Inflammatory macrophage treated with lipopolysaccharide for 1 hour (primary cell): ENCODE data around the gene LLGL2.
"Not testable (repeated sequence)": the region's sequence is repeated elsewhere in the genome, so short reads cannot be mapped to it uniquely, and the experiment has no call there.

Source experiments
- DNase-seq, 2 donors: peaks; one replicate each; pipeline ENCODE4 v3.0.0-alpha.2; 2020 to 2022

The LLGL2 gene, protein sequence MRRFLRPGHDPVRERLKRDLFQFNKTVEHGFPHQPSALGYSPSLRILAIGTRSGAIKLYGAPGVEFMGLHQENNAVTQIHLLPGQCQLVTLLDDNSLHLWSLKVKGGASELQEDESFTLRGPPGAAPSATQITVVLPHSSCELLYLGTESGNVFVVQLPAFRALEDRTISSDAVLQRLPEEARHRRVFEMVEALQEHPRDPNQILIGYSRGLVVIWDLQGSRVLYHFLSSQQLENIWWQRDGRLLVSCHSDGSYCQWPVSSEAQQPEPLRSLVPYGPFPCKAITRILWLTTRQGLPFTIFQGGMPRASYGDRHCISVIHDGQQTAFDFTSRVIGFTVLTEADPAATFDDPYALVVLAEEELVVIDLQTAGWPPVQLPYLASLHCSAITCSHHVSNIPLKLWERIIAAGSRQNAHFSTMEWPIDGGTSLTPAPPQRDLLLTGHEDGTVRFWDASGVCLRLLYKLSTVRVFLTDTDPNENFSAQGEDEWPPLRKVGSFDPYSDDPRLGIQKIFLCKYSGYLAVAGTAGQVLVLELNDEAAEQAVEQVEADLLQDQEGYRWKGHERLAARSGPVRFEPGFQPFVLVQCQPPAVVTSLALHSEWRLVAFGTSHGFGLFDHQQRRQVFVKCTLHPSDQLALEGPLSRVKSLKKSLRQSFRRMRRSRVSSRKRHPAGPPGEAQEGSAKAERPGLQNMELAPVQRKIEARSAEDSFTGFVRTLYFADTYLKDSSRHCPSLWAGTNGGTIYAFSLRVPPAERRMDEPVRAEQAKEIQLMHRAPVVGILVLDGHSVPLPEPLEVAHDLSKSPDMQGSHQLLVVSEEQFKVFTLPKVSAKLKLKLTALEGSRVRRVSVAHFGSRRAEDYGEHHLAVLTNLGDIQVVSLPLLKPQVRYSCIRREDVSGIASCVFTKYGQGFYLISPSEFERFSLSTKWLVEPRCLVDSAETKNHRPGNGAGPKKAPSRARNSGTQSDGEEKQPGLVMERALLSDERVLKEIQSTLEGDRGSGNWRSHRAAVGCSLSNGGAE

DNA sequence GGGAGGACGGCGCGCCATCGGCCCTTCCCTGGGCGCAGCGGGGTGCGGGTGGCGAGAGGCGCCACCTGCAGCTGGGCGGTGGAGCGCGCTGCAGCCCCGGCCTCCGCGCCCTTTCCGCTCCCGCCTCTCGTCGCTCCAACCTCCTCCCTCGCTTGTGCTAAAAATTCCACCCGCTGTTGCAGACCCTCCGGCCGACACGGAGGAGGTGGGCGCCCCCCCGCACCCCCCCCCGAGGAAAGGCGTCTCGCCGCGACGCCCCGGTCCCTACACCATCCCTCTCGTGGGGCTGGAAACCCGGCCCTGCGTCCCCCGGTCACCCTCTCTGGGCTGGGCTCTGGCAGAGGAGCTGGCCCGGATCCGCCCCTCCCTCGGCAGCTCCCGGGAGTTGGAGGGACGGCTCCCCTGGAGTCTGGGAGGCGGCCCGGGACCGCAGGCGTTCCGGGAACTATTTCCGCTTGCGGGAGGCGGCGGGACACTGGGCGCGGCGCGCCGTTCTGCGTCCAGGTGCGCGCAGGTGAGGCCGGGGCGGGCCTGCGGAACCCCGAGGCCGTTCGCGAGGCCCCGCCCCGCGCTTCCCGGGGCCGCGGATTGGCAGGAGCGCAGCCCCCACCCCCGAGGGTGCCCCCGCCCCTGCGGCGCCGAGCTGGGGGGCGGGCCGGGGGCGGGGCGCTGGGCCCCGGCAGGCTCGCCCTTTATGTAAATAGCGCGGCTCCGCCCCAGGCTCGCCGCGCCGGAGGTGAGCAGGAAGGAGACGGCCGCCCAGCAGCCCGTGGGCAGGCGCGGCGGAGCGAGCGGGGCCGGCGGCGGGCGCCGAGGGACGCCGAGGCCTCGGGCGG lies at the start of gene LLGL2:
Gene LLGL2 (plus strand): TSS at position 728 of the 836 bp plus-strand sequence. CDS start 17,730 bp downstream, outside the sequence.
- peak; percentile 58 to 73 for DNase-seq

DNA sequence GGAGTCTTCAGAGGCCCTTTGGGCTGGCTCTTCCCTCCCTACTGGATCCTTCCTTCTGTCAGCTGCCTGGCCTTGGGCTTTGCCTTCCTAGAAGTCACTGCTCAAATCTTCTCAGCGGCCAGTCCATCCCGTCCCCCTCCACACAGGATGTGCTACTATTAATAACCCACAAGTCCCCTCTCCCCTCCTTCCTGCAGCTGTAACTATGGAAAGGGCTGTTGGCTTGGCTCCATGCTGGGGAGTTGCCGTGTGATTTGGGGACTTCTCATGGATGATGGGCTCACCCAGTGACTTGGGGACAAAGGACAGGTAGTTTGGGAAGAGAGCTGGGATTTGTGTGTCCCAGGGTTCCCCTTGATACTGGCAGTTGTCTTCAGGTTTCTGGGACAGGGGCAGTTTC lies 49.6 kb upstream of the LLGL2 start:
- DNase-seq: no peak

DNA sequence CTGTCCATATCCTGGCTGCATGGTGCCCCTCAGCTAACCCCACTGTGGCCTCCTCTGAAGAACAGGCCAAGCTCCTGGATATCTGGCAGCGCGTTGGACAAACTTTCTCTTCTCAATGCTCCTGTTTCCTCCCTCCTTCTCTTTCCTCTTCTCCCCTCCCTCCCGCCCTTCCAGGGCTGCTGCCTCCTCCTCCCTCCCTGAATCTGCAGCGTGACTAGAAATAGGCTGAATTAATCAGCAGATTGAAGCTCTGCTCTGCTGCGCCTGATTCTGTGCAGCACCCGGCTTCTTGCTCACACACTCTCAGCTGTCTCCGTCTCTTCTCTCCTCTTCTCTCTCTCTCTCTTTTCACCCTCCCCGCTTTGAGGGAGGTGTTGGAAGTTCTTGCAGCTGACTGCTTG lies 49.2 kb upstream of the LLGL2 start:
- no peak for DNase-seq

DNA sequence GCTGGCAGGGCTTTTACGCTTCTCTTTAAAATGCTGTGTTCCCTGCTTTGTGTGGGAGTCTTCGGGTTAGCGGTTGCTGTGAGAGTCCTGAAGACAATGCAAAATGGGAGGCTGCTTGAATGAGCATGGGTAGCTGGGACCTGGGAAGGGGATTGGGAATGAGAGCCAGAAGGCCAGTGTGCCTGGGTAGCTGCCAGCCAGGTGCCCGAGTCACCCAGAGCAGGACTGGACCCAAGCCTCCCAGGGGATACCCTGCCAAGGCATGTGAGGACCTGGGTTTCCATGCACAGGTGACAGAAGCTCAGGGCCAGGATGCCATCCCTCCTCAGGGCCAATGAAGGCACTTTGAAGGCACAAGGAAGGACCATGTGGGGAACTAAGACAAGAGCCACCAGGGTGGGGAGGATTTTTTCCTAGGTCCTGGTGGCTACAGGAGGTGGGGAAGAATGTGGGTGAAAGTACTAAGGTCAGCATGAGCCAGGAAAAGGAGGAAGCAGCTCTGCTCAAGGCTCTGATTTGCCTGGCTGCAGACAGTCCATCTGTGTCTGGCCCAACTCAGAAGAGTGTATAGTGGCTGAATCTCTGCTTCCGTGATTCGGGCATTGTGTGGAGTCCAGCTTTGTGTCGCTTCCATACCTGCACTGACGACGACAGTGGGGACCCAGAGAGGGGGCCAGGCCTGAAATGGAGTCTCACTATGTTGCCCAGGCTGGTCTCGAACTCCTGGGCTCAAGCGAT lies 48.6 kb upstream of the LLGL2 start:
- DNase-seq: no peak

DNA sequence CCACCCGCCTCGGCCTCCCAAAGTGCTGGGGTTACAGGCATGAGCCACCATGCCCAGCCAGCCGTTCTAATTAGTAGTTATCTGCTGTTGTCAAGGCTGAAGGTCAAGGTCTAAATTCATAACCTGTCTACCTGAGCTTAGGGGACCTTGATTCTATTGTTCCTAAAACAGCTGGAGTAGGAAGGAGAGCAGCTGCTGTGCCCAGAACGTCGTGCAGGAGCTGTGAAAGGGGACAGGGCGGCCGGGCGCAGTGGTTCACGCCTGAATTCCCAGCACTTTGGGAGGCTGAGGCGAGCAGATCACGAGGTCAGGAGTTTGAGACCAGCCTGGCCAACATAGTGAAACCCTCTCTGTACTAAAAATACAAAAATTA lies 48.0 kb upstream of the LLGL2 start:
- DNase-seq: not testable (repeated sequence)

DNA sequence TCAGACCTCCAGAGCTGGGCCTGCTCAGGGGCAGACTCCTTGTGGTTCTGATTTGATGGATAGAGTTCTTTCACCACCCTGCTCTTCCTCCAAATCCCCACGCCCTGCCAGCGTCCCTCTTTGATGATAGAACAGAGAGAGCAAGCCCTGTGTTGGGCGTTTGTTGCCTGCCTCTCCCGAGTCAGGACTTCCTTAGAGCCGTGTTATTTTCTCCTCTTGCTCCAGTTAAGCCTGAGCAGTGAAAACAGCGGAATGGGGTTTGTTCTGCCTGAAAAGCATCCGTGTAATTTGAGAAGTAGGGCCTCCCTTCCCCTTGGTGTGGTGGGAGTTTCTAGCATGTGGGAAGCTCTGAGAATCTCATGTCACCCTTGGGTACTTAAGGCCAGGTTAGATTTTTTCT lies 47.0 kb upstream of the LLGL2 start:
- no peak for DNase-seq

DNA sequence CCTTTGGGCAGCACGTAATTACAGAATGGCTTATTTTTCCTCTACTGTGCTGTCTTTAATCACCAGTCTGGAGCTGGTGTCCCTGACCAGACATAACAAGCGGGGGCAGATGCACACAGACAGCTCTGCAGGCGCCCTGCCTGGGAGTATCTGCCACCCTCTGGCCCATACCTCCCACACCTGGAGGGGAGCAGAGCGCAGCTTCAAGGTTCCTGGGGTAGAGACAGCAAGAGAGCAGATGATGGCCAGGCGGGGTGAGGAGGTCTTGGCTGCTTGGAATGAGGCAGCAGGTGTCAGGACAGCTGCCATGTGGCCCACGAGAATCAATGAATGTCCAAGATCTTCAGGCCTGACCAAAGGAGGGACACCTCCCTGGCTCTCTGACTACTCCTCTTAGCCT lies 45.2 kb upstream of the LLGL2 start:
- no peak for DNase-seq

DNA sequence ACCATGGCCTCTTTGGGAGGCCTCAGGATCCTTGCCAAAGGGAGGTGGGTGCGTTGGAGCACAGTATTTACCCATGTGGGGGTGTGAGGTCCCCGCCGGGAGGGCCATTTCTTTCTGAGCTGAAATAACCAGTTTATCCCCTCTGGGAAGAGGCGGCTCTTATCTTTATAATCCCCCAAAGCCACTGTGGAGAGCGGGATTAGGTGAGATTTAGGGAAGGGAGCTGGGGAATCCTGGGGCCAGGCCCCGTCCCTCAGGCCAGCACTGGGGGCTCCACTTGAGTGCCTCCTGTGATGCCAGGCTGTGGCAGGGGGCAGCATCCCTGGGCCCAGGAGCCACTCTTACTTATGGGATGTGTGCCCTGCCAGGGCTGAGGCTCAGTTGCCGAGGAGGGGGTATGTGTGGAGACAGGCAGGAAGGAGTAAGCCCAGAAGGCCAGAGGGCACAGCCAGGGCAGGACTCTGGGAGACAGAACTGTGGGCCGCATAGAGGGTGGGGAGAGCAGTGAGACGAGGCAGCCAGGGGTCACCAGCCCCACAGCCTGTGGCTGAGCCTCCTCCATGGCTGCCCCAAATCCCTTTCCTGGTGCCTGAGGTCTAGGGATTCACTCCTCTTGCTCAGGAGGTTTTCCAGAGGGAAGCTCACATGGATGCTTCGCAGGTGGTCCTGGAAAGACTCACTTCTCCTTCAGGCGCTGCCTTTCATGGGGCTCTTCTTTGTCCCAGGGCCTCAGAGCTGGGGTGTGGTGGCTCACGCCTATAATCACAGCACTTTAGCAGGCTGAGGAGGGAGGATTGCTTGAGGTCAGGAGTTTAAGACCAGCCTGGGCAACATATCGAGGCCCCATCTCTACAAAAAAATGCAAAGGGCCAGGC lies 44.1 kb upstream of the LLGL2 start:
- DNase-seq: no peak

DNA sequence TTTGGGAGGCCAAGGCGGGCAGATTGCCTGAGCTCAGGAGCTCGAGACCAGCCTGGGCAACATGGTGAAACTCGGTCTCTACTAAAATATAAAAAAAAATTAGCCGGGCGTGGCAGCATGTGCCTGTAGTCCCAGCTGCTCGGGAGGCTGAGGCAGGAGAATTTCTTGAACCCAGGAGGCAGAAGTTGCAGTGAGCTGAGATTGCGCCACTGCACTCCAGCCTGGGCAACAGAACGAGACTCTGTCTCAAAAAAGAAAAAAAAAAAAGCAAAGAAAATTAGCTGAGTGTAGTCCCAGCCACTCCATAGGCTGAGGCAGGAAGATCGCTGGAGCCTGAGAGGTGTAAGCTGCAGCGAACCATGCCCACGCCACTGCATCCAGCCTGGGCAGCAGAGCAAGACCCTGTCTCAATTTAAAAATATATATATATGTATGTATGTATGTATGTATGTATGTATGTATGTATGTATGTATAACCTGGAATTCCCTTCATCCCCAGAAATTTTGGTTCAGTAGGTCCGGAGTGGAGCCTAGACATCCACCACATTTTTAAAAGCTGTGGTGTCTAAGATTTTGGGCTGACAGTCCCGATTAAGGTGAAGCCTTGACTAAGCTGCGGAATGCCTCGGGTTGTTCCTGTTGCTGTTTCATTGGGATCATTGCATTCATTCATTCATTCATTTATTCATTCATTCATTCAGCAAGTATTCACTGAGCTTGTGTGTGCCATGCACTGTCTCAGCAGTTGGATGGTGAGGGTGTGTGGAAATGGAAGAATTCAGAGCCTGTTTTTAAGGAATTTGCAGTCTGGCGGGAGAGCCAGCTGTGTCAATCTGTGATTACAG lies 43.2 kb upstream of the LLGL2 start:
- DNase-seq: no peak

DNA sequence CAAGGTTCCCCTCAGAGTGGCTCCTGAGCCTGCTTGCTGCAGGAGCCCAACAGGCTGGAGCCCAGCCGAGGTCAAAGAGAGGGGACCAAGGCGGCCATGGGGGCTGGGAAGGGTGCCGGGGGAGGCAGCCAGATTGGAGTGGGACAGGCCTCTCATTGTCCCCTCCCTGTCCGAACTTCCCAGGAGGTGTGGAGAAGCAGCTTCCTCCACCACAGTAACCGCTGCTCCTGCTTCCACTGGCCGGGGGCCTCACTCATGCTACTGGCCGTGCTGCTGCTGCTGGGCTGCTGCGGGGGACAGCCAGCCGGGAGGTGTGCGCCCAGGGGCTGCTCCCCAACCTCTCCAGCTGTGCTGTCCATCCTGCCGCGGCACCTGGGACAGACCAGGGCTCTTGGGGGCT lies 39.8 kb upstream of the LLGL2 start:
- DNase-seq: no peak

DNA sequence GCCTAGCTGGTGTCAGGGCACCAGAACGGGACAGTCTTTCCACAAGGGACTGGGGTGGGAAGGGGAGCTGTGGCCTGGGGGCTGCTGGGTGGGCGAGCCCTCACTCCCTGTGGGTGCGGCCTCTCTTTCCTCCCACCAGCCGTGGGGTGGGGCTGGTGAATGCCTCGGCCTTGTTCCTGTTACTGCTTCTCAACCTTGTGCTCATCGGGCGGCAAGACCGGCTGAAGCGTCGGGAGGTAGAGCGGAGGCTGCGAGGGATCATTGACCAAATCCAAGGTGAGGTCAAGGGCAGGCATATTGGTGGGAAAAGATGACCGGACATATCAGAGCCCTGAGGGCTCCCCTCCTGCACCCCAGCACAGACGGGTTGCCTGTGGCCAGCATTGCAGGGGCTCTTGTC lies 39.3 kb upstream of the LLGL2 start:
- DNase-seq: no peak

DNA sequence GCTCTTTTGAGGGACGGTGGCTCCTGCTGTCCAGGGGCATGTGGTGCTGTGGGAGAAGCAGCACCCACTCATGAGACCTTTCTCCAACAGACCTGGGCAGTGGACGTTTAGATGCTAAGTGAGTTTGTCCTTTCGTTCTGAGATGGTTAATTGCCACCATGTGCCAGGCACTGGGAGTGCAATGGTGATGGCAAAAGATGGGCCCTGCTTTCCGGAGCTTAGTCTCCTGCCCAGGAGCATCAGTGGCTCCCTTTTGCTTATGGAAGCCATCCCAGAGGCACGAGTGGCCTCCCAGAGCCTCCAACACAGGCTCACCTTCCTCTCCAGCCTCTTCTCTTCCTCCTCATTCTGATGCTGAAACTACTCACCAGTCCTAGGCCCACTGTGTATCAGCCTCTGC lies 38.5 kb upstream of the LLGL2 start:
- no peak for DNase-seq

DNA sequence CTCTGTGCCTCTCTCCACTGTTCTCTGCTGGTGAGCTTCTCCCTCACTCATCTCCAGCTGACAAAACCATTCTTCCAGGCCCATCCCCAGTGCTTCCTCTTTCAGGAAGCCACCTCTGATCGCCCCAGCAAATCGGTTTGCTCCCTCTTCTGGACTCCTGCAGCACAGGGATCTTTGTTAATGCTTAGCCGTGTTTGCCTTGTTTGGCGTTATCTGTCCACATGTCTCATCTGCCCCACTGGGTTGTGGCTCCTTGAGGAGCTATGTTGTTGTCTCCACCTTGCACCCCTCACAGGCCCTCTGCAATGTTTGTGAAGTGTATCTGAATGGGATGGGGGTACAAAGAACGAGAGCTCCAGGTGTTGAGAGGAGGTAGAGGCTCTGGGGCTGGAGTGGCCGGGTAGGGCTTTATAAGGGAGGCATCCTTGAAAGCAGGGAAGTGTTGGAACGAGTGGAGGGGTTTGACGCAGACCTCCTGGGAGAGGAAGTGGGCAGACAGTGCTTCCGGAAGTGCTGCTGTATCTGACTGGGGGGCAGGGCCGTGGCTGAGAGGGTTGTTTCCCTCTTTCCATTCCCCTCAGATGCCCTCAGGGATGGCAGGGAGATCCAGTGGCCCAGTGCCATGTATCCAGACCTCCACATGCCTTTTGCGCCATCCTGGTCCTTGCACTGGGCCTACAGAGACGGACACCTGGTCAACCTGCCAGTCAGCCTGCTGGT lies 38.0 kb upstream of the LLGL2 start:
- peak; percentile 59 for DNase-seq

DNA sequence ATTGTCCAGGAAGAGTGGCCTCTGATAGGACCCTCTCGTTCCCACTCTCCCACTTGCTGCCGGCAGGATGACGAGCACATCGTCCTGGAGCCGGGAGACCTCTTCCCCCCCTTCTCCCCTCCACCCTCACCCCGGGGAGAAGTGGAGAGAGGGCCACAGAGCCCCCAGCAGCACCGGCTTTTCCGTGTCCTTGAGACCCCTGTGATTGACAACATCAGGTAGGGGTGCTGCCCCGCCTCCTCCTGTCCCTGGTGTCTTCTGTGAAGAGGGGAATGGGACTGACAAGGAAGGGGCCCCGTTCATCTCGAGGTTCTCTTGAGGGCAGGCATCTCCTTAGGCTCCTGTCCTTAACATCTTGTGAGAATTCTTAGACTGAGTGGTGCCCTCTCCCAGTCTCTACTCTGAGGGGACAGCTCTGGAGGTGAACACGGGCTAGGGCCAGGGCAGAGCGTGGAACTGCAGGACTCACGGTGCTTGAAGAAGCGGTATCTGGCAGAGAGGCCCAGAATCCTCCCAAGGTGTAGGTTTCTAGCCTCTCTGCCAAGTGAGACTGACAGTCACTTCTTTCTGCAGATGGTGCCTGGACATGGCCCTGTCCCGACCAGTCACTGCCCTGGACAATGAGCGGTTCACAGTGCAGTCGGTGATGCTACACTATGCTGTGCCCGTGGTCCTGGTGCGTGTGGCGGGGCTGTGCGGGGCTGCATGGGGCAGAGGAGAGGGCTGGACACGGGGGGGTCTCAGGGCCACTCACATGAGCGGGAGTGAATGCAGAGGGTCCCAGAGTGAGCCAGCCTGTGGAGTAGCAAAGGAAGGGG lies 36.6 kb upstream of the LLGL2 start:
- no peak for DNase-seq

DNA sequence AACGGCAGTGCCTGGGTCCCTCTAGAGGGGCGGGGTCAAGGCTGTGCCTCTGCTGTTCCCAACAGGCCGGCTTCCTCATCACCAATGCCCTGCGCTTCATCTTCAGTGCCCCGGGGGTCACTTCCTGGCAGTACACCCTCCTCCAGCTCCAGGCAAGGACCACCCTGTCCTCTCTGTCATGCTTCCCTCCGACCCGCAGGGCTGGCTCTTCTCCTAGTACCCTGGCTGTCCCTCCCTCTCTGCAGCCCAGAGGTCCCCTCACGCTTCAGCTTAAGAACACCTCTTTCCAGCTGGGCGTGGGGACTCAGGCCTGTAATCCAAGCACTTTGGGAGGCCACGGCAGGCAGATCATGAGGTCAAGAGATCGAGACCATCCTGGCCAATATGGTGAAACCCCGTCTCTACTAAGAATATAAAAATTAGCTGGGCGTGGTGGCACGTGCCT lies 36.0 kb upstream of the LLGL2 start:
- no peak for DNase-seq

DNA sequence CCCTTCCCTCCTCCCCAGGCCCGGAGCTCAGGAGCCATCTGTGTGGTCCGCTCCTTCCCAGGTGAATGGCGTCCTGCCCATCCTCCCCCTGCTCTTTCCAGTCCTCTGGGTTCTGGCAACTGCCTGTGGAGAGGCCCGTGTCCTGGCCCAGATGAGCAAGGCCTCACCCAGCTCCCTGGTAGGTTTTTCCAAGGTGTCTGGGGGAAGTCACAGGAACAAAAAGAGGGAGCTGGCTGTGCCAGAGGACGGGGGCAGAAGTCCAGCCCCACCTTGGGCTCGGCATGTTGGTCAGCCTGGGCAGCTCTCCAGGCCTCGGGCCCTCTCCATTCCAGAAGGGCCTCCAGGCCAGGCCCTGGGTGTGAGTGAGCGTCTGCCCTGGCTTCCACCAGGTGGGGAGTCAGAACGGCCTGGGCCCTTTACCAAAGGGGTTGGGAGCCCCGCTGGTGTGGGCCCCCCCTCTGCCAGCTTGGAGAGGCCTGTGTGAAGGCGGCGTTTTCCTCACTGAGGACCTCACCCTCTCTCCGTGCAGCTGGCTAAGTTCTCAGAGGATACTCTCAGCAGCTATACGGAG lies 35.2 kb upstream of the LLGL2 start:
- no peak for DNase-seq

DNA sequence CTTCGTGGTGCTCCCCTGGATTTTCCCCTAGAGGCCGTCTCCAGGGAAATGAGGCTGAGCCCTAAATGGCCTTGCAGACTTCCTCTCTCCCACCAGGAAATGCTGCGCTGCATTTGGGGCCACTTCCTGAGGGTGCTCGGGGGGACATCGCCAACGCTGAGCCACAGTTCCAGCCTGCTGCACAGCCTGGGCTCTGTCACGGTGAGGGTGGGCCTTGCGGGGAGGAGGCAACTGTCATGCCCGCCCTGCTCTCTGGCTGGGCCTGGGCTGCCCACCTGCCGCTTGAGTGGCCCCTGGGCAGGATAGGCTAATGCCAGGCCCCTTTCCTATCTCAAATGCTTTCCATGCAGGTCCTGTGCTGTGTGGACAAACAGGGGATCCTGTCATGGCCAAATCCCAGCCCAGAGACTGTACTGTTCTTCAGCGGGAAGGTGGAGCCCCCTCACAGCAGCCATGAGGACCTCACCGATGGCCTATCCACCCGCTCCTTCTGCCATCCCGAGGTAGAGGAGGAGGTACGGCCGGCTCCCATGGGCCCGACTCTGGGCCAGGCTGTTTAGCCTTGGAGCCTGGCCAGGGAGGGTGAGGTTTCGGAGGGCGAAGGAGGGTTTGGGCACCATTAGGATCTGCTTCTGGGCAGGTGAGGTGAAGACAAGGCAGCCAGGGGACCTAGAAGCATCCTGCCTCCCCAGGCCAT lies 34.4 kb upstream of the LLGL2 start:
- no peak for DNase-seq
